ENCODE data around the gene ITPRIP.

ITPRIP gene

GRCh38 chr10:104303594-104304355 lies 34.5 kb downstream of the ITPRIP start:
- peak overlapping the region; percentile 84 for H3K27ac ChIP-seq
- no peak for TF ChIP-seq CTCF (conservative IDR thresholded peaks at IDR 0.05)

DNA sequence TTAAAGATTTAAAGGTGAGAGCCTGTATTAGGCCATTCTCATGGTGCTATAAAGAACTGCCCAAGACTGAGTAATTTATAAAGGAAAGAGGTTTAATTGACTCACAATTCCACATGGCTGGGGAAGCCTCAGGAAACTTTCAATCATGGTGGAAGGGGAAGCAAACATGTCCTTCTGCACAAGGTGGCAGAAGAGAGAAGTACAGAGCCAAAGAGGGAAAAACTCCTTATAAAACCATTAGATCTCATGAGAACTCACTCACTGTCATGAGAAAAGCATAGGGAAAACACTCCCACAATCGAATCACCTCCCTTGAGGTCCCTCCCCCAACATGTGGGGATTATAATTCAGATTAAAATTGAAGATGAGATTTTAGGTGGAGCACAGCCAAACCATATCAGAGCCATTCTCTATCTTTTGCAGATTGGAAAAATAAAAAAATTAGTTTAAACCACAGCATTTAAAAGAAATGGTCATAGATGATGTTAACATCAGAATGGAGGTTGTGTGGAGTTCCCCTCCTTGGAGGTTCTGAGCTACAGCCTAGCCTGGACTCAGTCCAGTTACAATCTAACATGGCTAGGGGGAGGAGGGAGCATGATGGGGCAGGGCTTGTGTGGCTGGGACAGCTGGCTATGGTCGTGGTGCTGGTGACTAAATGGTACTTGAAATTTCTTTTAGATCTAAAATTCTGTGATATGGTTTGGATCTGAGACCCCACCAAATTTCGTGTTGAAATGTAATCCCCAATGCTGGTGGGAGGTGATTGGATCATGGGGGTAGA lies 36.2 kb downstream of the ITPRIP start:
- no peak for TF ChIP-seq CTCF (conservative IDR thresholded peaks at IDR 0.05)
- peak overlapping the region; percentile 80 for H3K27ac ChIP-seq

DNA sequence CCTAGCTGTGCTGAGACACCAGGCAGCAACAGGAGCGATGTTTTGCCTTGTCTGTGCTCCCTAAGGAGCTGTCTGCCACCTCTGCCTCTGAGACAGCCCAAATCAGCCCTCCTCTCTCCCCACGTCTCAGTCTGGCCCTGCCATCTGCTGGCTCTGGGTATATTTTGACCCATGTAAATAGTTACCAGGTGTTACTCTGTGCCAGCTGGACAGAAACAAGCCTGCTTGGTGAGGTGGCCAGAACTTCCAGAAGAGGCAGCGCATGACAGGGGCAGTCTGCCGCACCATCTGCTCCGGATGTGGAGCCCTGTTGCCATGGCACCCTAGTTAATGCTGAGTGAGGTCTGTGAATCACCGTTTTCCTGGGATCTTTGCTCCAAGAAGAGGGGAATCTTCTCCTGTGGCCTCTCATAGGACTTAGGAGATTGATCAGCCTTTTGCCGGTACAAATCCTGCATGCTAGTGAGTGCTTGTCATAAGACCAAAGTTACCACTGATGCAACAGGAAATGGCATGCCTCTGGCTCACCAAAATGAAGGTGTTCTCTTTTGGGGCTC lies 37.5 kb downstream of the ITPRIP start:
- TF ChIP-seq CTCF (conservative IDR thresholded peaks at IDR 0.05), result peak; percentile 73
- peak overlapping the region; percentile 80 for H3K27ac ChIP-seq

DNA sequence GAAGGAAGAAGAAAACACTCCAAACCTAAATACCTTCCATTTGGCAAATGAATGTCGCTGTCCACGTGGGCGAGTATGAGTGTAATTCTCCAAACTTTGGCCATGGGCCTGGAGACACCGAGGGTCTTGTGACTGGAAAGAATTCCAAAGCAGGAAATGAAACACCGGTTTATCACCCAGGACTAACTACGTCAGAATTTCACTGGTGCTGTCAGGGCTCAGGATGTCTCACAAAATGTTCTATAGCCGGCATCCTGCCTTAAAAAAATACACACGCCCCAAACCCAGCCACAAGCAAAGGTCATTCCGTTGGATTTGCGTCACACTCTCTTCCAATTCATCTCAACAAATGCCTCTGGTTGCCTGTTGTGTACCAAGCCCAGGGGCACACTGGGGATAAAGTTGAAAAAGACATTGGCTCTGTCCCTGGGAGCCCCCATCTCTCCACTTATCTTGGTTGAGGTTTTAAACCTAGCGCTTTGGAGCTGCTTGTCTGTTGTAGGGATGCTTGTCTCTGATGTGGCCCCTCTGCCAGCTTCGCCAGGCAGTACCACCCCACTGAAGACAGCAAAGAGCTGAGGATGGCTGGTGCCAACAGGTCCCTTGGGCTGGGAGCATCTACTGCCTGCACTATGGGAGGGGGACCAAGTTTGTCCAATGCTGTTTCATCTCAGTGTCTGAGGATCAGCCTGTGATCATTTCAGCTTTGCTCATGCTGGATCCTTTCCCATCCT lies 38.1 kb downstream of the ITPRIP start:
- TF ChIP-seq CTCF (conservative IDR thresholded peaks at IDR 0.05), result no peak
- peak overlapping the region; percentile 80 for H3K27ac ChIP-seq

DNA sequence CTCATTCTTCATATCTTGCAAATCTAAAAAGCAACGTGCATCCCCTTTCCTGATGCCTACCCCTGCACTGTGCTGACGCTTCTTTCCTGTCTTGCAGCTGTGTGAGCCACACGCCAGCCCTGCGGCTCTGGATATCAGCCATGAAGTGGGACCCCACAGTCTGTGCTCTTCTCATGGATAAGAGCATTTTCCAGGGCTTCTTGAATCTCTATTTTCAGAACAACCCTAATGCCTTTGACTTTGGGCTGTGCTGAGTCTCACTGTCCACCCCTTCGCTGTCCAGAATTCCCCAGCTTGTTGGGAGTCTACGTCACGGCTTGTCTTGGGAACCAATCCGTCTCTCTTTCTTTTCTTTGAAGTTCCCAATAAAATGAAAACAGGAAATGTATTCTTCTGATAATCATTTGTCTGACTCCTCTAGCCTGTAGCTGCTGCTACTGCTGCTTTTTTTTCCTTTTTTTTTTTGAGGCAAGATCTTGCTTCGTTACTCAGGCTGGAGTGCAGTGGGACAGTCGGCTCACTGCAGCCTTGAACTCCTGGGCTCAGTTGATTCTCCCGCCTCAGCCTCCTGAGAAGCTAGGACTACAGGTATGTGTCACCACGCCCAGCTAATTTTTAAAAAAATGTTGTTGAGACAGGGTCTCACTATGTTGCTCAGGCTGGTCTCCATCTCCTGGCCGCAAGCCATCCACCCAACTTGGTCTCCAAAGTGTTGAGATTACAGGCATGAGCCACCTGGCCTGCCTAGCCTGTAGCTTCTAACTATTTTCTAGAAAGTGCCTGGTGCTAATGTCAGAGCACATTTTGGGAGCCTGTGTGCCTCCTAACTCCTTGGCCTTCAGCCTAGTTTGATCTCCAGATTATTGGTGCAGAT lies 39.0 kb downstream of the ITPRIP start:
- no peak for TF ChIP-seq CTCF (conservative IDR thresholded peaks at IDR 0.05)
- H3K27ac ChIP-seq, result peak overlapping the region; percentile 80

- peak; percentile 31 for TF ChIP-seq CTCF (conservative IDR thresholded peaks at IDR 0.05)
- H3K27ac ChIP-seq, result peak overlapping the region; percentile 80
Observed at GRCh38 chr10:104297697-104298660, 40.3 kb downstream of the ITPRIP start.

Measured in VCaP (cell line).